Stimulated activated CD4-positive, alpha-beta T cell treated with anti-CD3 and anti-CD28 coated beads, TNF-alpha, amount 100 ng/mL, for 48 hours (primary cell): Measurements from ENCODE around the gene SSH2.
"Not testable (repeated sequence)": the region's sequence is repeated elsewhere in the genome, so short reads cannot be mapped to it uniquely, and the experiment has no call there.

Source experiments
- DNase-seq, 3 donors: peaks; one replicate each; pipeline ENCODE4 v3.0.0-alpha.2; 2020; ENCODE audit warnings: low read depth in 3 of 3

The SSH2 gene

GRCh38 chr17:29874358-29874757 lies 55.7 kb downstream of the SSH2 start:
- DNase-seq = not testable (repeated sequence)

GRCh38 chr17:29873476-29873875 lies 56.6 kb downstream of the SSH2 start:
- no peak for DNase-seq

GRCh38 chr17:29870836-29871465 lies 59.1 kb downstream of the SSH2 start:
- no peak for DNase-seq

GRCh38 chr17:29867643-29868181 lies 62.3 kb downstream of the SSH2 start:
- no peak for DNase-seq

- no peak for DNase-seq
These were observed 63.2 kb downstream of the SSH2 start for GRCh38 chr17:29866746-29867404.

- no peak for DNase-seq
These were observed 65.4 kb downstream of the SSH2 start for GRCh38 chr17:29864615-29865014.

GRCh38 chr17:29864123-29864522 lies 65.9 kb downstream of the SSH2 start:
- not testable (repeated sequence) for DNase-seq

GRCh38 chr17:29862951-29863350 lies 67.1 kb downstream of the SSH2 start:
- no peak for DNase-seq

- DNase-seq = no peak
These were observed 67.9 kb downstream of the SSH2 start for GRCh38 chr17:29862127-29862526.

- DNase-seq = not testable (repeated sequence)
These were observed 70.6 kb downstream of the SSH2 start for GRCh38 chr17:29859445-29859844.

GRCh38 chr17:29857823-29858222 lies 72.2 kb downstream of the SSH2 start:
- DNase-seq = no peak

- DNase-seq = not testable (repeated sequence)
These were observed 72.9 kb downstream of the SSH2 start for GRCh38 chr17:29857105-29857504.

- DNase-seq = no peak
These were observed 74.3 kb downstream of the SSH2 start for GRCh38 chr17:29855686-29856085.

GRCh38 chr17:29848737-29849136 lies 81.3 kb downstream of the SSH2 start:
- DNase-seq = no peak

GRCh38 chr17:29847527-29848400 lies 82.3 kb downstream of the SSH2 start:
- no peak for DNase-seq

- DNase-seq = no peak
These were observed 82.9 kb downstream of the SSH2 start for GRCh38 chr17:29847118-29847517.

GRCh38 chr17:29846298-29846697 lies 83.7 kb downstream of the SSH2 start:
- no peak for DNase-seq

- DNase-seq = no peak
These were observed 85.5 kb downstream of the SSH2 start for GRCh38 chr17:29844339-29845048.

- DNase-seq = no peak
These were observed 89.1 kb downstream of the SSH2 start for GRCh38 chr17:29840884-29841283.

- no peak for DNase-seq
These were observed 90.4 kb downstream of the SSH2 start for GRCh38 chr17:29839656-29840055.

- DNase-seq = no peak
These were observed 91.1 kb downstream of the SSH2 start for GRCh38 chr17:29838961-29839360.

- DNase-seq = no peak
These were observed 92.5 kb downstream of the SSH2 start for GRCh38 chr17:29837531-29837930.
